Mesenteric fat pad (tissue), 1 donor: ENCODE data around the gene SMARCC2. TPM values are rescaled to one million over a fixed set of nuclear protein-coding genes. Genes with fewer than 3 reads are reported as not detected.
"Not testable (repeated sequence)": the region's sequence is repeated elsewhere in the genome, so short reads cannot be mapped to it uniquely, and the experiment has no call there.

Experiments used
- DNase-seq: peaks from one replicate; pipeline ENCODE4 v3.0.0-alpha.2; 2020; ENCODE audit warnings: low spot score
- total RNA-seq: library from RNA; stranded (reverse); fragmentation: NEBNext Ultra II Directional; extraction: Animal tissue kit (Norgen Biotek cat#: 25700); gene quantifications from one replicate; pipeline ENCODE4 v1.2.1, GENCODE V29; 2021
- donor health status: DM: yes; HTN: yes; CAD: no.

SMARCC2 gene
- total RNA-seq, 1 donor from 2014 or later: 113 TPM

DNA sequence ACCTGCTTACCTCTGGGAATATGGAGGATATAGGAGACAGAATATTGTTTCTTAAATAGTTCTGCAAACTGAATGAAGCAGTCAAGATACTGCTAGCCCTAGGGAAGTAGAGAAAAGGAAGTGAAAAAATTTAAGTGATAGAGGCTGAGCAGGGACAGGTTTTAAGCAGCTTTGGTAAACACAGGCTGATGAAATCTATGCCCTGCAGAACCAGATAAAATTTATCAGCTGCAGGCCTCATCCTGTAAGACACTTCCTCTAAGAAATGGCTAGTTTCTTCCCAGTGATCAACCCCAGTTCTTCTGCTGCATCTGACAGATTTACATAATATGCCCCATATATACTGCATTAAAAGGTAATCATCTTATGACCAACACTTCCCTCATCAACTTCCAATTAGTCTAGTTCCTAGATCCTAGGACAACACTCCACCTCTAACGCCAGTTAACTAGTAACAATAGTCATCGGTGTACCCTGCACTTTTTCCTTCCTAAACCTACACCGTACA, 62.5 kb downstream of the SMARCC2 start:
- no peak for DNase-seq

DNA sequence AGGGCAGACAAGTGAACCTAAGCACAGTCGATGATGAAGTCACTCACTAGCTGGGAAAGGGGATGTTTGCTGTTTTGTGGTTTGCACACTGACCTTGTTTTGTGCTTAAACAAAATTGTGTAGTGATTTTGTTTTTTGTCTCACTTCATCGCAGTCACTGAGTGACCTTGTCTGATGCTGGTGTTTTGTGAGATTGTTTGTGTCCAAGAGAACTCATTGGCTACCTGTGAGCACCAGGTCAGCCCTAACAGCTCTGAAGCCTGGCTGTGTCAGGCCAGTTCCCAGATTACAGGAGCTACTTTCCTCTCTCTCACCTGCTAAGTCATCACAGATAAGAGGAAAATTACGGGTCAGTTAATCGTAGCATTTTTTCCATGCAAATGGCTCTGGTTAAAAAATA, 65.2 kb downstream of the SMARCC2 start:
- no peak for DNase-seq

DNA sequence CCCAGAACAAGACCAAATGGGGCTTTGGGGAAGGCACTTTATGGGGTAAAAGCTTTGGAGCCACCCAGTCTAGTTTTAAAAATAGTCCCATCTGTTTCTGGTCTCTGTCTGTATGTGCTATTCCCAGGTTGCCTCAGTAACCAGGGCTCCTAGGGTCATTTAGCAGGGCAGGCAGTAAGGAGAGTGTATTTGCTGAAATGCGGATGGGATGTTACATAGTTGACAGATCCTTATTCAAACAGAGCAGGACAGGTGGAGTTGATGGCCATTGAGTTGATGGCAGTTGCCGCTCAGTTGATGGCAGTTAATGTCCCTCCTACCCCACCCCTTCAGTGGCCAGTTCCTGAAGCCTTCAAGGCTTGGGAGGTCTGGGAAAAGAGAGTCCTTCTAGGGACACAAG, 66.6 kb downstream of the SMARCC2 start:
- DNase-seq: no peak

DNA sequence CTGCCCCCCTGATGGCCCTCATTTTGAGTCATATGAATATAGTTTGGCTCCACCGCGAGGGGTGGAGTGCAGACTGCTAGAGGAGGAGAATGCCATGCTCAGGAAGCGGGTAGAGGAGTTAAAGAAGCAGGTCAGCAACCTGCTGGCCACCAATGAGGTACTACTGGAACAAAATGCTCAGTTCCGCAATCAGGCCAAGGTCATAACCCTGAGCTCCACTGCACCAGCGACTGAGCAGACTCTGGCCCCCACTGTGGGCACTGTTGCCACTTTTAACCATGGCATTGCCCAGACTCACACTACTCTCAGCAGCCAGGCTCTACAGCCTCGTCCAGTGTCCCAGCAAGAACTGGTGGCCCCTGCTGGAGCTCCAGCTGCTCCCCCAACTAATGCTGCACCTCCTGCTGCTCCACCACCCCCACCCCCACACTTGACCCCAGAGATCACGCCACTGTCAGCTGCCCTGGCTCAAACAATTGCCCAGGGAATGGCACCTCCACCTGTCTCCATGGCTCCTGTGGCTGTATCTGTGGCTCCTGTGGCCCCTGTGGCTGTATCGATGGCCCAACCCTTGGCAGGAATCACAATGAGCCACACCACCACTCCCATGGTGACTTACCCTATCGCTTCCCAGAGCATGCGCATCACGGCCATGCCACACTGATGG, 67.9 kb downstream of the SMARCC2 start:
- no peak for DNase-seq

- no peak for DNase-seq
These were observed 69.0 kb downstream of the SMARCC2 start for GRCh38 chr12:56120158-56120846.

DNA sequence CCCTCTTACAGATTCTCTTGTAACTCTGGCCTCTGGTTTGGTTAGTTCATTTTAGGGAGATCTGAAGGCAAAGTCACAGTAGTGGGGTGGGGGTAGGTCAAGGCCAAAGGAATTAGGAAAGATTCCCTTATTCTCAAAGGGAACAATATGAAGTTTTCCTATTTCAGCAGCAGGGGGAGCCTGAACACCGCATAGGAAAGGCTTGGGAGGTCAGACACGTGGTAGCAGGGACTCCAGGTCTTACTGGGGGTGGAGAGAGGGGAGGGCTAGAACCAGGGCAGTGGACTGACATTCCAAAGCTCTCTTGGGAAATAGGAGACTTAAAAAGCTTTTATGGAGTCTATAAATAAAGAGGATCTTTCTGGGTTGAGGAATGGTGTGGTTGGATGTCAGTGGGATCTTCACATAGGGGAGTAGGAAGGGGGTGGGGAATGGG, 69.9 kb downstream of the SMARCC2 start:
- no peak for DNase-seq

DNA sequence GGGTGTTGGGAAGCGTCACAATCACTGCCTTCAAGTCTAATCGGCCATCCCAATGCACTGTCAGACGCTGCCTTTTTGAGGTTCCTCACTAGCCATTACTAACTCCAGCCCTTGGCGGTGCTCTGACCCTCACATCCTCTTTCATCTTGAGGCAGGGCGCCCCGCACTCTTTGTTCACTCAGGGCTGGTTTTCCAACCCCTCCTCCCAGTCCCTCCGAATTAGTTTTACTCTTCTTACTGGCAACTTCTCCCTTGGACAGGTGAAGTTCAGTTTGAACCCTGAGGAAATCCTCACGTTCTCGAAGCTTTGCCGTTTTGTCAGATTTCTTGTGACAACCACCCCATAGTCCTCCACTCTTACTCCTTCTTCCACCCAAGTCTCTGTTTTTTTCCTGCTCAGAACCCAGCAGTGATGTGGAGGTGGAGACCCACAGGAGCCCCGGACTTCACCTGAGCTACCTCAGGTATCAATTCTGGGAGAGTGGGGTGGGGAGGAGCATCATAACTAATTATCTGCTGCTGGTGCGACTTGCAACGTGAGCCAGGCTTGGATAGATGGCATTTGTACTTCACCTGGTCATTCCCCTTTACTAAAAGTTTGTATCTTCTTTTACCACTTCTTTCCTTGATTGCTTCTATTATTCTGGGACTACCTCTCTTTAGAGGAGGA, 70.5 kb downstream of the SMARCC2 start:
- DNase-seq: no peak

DNA sequence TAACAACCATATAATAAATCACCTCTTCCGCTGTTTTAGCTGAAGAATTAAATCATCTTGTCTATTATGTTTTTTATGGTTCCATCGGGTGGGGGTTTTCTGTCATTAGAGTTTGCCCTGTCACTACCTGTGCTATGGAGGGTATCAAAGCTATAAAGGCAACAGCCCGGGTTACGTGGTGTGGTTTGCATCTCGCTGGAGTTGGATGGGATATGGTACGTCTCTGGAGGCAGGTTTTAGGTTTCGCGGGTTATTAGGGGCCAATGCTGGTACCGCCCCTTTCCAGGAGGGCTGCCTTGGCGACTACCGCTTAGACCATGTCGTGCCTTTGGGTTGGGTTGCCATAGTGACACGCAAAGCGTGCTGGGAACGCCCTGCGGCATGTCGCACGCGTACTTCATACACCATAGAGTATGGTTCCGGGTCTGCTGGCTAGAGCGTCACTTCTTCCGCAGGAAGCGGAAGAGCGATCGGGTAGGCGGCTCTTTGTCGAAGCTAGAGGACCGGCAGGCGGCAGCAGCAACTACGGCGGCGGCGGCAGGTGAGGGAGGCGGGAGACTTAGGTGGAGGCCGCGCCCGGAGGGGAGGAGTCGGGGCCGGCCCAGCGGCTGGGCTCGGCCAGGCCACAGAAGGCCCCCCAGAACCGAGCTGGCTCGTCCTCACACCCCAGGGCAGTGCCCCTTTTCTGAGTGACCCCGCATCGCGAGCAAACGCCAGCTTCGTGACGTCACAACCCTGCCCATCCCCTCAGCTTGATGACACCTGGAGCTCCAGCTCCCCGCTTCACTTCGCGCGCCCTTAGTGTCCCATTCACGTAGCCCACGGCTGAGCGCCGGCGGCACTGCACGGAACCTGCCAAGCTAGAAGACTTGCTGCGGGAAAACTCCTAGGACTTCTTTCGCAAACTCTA, 71.2 kb downstream of the SMARCC2 start, which contains the start of gene ZC3H10:
ZC3H10 (plus strand) TSS at position 489 of the 910 bp plus-strand sequence. CDS start 2,297 bp downstream, outside the sequence.
- DNase-seq: peak; percentile 98

- not testable (repeated sequence) for DNase-seq
These were observed 72.1 kb downstream of the SMARCC2 start for GRCh38 chr12:56117082-56117706.

- DNase-seq: peak; percentile 96
These were observed 72.8 kb downstream of the SMARCC2 start, which contains the start of gene RPL41 for GRCh38 chr12:56116267-56117081. Gene RPL41, plus strand, starts transcription at chr12:56116633.

DNA sequence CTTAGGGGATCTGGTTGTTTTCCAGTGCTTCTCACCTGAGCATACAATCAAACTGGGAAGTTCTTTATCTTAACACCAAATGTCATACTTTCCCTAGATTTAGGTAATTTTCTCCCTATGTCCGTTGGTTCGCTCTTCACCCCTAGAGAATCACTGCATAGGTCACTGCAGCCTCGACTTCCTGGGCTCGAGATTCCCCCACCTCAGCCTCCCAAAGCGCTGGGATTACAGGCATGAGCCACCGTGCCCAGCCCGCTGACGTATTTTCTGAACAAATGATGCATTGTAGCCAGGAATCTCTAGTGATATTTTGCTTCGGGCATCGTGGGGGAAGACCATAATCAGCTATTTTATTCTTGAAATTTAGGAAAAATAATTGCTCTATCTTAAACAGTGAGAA, 74.0 kb downstream of the SMARCC2 start:
- DNase-seq: no peak

- DNase-seq: no peak
These were observed 75.2 kb downstream of the SMARCC2 start for GRCh38 chr12:56114084-56114483.

Other genes starting within 250 kb of the SMARCC2 start
- 0.64 TPM for gene PMEL, start 223.4 kb downstream of the SMARCC2 start, total RNA-seq
- 21.4 TPM for gene CDK2, start 222.7 kb downstream of the SMARCC2 start, total RNA-seq
- 88.2 TPM for gene RAB5B, start 215.4 kb downstream of the SMARCC2 start, total RNA-seq
- gene SUOX, start 192.2 kb downstream of the SMARCC2 start, total RNA-seq: 27.7 TPM
- 25.8 TPM for gene IKZF4, start 168.4 kb downstream of the SMARCC2 start, total RNA-seq
- gene RPS26, start 147.6 kb downstream of the SMARCC2 start, total RNA-seq: 45.3 TPM
- 1.9 TPM for gene ERBB3, start 109.3 kb downstream of the SMARCC2 start, total RNA-seq
- gene PA2G4, start 84.9 kb downstream of the SMARCC2 start, total RNA-seq: 99.5 TPM
- gene RPL41, start 72.8 kb downstream of the SMARCC2 start, total RNA-seq: 2,287 TPM
- gene ZC3H10, start 71.2 kb downstream of the SMARCC2 start, total RNA-seq: 7.9 TPM
- 435 TPM for gene ESYT1, start 61.2 kb downstream of the SMARCC2 start, total RNA-seq
- gene MYL6B, start 36.9 kb downstream of the SMARCC2 start, total RNA-seq: 41.3 TPM
- 2,743 TPM for gene MYL6, start 31.1 kb downstream of the SMARCC2 start, total RNA-seq
- 93.8 TPM for gene RNF41, start 32.4 kb upstream of the SMARCC2 start, total RNA-seq
- 18.2 TPM for gene NABP2, start 34.9 kb upstream of the SMARCC2 start, total RNA-seq
- gene SLC39A5, start 40.6 kb upstream of the SMARCC2 start, total RNA-seq: 0.16 TPM
- gene ANKRD52, start 68.9 kb upstream of the SMARCC2 start, total RNA-seq: 46.8 TPM
- gene COQ10A, start 77.5 kb upstream of the SMARCC2 start, total RNA-seq: 7.7 TPM
- 374 TPM for gene CS, start 110.8 kb upstream of the SMARCC2 start, total RNA-seq
- gene CNPY2, start 126.5 kb upstream of the SMARCC2 start, total RNA-seq: 87.9 TPM
- 38.7 TPM for gene PAN2, start 144.5 kb upstream of the SMARCC2 start, total RNA-seq
- 0.55 TPM for gene IL23A, start 149.4 kb upstream of the SMARCC2 start, total RNA-seq
- gene STAT2, start 170.6 kb upstream of the SMARCC2 start, total RNA-seq: 216 TPM
- not detected for gene APOF, start 173.4 kb upstream of the SMARCC2 start, total RNA-seq